Measurements from ENCODE around the gene MCUB. TPM values are rescaled to one million over a fixed set of nuclear protein-coding genes. Genes with fewer than 3 reads are reported as not detected.

Gene MCUB
- total RNA-seq, 1 experiment from 2014 or later = 24.1 TPM

DNA sequence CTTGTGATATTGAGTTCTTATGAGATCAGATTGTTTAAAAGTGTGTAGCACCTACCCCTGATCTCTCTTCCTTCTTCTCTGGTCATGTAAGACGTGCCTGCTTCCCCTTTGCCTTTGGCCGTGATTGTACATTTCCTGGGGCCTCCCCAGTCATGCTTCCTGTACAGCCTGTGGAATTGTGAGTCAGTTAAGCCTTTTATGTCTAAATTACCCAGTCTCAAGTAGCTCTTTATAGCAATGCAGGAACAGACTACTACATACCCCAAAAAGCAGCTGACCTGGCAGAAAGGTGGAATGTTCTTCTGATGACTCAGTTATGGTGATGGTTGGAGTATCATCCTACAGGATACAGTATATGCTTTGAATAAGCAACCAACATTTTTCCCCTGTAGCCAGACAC lies 11.4 kb upstream of the MCUB start:
- H3K36me3 ChIP-seq (ENCODE audit: control insufficient read depth, insufficient read depth, low read length) = no peaks in the 10 kb centered on the region; the same call in 1 of the 2 replicates
- H3K4me1 ChIP-seq (ENCODE audit: control insufficient read depth, insufficient read depth, low read length) = no peaks in the 10 kb centered on the region
- TF ChIP-seq SIN3A (IDR thresholded peaks at IDR 0.05; ENCODE audit: borderline replicate concordance, insufficient read depth, low read depth, low read length) (no peak), TCF7L2 (IDR thresholded peaks at IDR 0.05; ENCODE audit: low read depth, low read length) (no peak), POLR2AphosphoS5 (IDR thresholded peaks at IDR 0.05; ENCODE audit: low read depth, low read length) (no peak)
- TF ChIP-seq, protein P1, sequence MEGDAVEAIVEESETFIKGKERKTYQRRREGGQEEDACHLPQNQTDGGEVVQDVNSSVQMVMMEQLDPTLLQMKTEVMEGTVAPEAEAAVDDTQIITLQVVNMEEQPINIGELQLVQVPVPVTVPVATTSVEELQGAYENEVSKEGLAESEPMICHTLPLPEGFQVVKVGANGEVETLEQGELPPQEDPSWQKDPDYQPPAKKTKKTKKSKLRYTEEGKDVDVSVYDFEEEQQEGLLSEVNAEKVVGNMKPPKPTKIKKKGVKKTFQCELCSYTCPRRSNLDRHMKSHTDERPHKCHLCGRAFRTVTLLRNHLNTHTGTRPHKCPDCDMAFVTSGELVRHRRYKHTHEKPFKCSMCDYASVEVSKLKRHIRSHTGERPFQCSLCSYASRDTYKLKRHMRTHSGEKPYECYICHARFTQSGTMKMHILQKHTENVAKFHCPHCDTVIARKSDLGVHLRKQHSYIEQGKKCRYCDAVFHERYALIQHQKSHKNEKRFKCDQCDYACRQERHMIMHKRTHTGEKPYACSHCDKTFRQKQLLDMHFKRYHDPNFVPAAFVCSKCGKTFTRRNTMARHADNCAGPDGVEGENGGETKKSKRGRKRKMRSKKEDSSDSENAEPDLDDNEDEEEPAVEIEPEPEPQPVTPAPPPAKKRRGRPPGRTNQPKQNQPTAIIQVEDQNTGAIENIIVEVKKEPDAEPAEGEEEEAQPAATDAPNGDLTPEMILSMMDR (IDR thresholded peaks at IDR 0.05) = no peak
- TF ChIP-seq, protein P2, sequence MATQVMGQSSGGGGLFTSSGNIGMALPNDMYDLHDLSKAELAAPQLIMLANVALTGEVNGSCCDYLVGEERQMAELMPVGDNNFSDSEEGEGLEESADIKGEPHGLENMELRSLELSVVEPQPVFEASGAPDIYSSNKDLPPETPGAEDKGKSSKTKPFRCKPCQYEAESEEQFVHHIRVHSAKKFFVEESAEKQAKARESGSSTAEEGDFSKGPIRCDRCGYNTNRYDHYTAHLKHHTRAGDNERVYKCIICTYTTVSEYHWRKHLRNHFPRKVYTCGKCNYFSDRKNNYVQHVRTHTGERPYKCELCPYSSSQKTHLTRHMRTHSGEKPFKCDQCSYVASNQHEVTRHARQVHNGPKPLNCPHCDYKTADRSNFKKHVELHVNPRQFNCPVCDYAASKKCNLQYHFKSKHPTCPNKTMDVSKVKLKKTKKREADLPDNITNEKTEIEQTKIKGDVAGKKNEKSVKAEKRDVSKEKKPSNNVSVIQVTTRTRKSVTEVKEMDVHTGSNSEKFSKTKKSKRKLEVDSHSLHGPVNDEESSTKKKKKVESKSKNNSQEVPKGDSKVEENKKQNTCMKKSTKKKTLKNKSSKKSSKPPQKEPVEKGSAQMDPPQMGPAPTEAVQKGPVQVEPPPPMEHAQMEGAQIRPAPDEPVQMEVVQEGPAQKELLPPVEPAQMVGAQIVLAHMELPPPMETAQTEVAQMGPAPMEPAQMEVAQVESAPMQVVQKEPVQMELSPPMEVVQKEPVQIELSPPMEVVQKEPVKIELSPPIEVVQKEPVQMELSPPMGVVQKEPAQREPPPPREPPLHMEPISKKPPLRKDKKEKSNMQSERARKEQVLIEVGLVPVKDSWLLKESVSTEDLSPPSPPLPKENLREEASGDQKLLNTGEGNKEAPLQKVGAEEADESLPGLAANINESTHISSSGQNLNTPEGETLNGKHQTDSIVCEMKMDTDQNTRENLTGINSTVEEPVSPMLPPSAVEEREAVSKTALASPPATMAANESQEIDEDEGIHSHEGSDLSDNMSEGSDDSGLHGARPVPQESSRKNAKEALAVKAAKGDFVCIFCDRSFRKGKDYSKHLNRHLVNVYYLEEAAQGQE (IDR thresholded peaks at IDR 0.05; ENCODE audit: insufficient read depth in 1 of 2, low read depth in 2 of 2, low read length in 1 of 2) = no peak
- H3K9me3 ChIP-seq (ENCODE audit: control insufficient read depth, insufficient read depth, low read depth, low read length) = no peaks in the 10 kb centered on the region
- no peaks in the 10 kb centered on the region for H3K27me3 ChIP-seq (ENCODE audit: control insufficient read depth, insufficient read depth, low read length)
- no peak for ATAC-seq
- intact Hi-C loops (cut with micrococcal nuclease; ENCODE audit: unreplicated experiment) = no loop called here
- POLR2A ChIA-PET = no interaction called here
- in situ Hi-C loops (cut with HindIII; ENCODE audit: low pct_unique_long_range_greater_than_20kb, low sequenced_read_pairs) = no loop called here
- BruUV-seq (replicated peaks) = no TSS peak
- CTCF ChIA-PET = no interaction called here
- DNase-seq (ENCODE audit: low read depth, low spot score) = no peak
- H3K4me3 ChIP-seq (ENCODE audit: low read depth in 2 of 2, low read length in 2 of 2) = no peak overlapping the region
- no peak overlapping the region for H3K27ac ChIP-seq (ENCODE audit: low read length)

DNA sequence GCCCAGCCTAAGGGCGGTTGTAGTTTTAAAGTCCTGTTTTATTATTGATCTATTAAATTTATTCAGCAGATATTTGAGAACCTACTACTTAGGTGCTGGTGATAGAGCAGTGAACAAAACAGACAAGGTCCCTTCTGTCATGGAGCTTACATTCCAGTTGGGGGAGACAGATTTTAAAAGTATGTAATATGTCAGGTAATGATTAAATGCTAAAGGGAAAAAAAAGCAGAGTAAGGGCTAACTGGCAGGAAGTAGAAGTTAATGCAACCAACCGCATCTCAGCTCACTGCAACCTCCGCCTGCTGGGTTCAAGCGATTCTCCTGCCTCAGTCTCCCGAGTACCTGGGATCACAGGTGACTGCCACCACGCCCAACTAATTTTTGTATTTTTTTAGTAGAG lies 7.8 kb upstream of the MCUB start:
- Histone ChIP-seq H3K27me3 (ENCODE audit: control insufficient read depth, insufficient read depth, low read length) (no peaks in the 10 kb centered on the region), H3K27ac (ENCODE audit: low read length) (no peak overlapping the region), H3K9me3 (ENCODE audit: control insufficient read depth, insufficient read depth, low read depth, low read length) (no peaks in the 10 kb centered on the region), H3K4me3 (ENCODE audit: low read depth in 2 of 2, low read length in 2 of 2) (no peak overlapping the region), H3K36me3 (ENCODE audit: control insufficient read depth, insufficient read depth, low read length) (no peaks in the 10 kb centered on the region), H3K4me1 (ENCODE audit: control insufficient read depth, insufficient read depth, low read length) (no peaks in the 10 kb centered on the region)
- in situ Hi-C loops (cut with HindIII; ENCODE audit: low pct_unique_long_range_greater_than_20kb, low sequenced_read_pairs) (no loop called here), intact Hi-C loops (cut with micrococcal nuclease; ENCODE audit: unreplicated experiment) (no loop called here)
- ChIA-PET CTCF (no interaction called here), POLR2A (no interaction called here)
- no peak for ATAC-seq
- TF ChIP-seq SIN3A (IDR thresholded peaks at IDR 0.05; ENCODE audit: borderline replicate concordance, insufficient read depth, low read depth, low read length) = no peak
- no peak for DNase-seq (ENCODE audit: low read depth, low spot score)
- no TSS peak for BruUV-seq (replicated peaks)

DNA sequence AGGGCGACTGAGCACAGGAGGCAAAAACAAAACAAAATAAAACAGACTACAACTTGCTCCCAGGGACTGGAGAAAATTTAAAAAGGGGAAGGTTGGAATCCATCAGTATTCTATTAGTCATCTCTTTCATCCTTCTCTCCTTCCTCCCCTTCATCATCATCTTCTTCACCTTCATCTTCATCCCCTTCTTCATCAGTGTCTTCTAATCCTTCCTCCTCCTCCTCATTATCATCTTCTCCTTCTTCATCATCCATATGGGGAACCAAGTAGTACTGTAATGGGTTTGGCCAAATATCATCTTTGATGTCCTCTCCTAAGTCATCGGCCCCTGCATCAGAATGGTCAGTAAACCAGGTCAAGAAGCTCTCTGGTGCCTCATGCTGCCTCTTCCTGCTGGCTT lies 6.9 kb upstream of the MCUB start:
- H3K27ac ChIP-seq (ENCODE audit: low read length) = no peak overlapping the region
- TF ChIP-seq POLR2AphosphoS5 (IDR thresholded peaks at IDR 0.05; ENCODE audit: low read depth, low read length) = no peak
- no peaks in the 10 kb centered on the region for H3K9me3 ChIP-seq (ENCODE audit: control insufficient read depth, insufficient read depth, low read depth, low read length)
- H3K4me3 ChIP-seq (ENCODE audit: low read depth in 2 of 2, low read length in 2 of 2) = no peak overlapping the region
- ATAC-seq (no peak), DNase-seq (ENCODE audit: low read depth, low spot score) (no peak)
- no peaks in the 10 kb centered on the region for H3K36me3 ChIP-seq (ENCODE audit: control insufficient read depth, insufficient read depth, low read length)
- intact Hi-C loops (cut with micrococcal nuclease; ENCODE audit: unreplicated experiment) = no loop called here
- no peaks in the 10 kb centered on the region for H3K27me3 ChIP-seq (ENCODE audit: control insufficient read depth, insufficient read depth, low read length)
- no TSS peak for BruUV-seq (replicated peaks)
- no peaks in the 10 kb centered on the region for H3K4me1 ChIP-seq (ENCODE audit: control insufficient read depth, insufficient read depth, low read length)
- POLR2A ChIA-PET = no interaction called here
- in situ Hi-C loops (cut with HindIII; ENCODE audit: low pct_unique_long_range_greater_than_20kb, low sequenced_read_pairs) = no loop called here
- CTCF ChIA-PET = no interaction called here
